ENCODE data around the gene NAP1L5.

NAP1L5 gene

DNA sequence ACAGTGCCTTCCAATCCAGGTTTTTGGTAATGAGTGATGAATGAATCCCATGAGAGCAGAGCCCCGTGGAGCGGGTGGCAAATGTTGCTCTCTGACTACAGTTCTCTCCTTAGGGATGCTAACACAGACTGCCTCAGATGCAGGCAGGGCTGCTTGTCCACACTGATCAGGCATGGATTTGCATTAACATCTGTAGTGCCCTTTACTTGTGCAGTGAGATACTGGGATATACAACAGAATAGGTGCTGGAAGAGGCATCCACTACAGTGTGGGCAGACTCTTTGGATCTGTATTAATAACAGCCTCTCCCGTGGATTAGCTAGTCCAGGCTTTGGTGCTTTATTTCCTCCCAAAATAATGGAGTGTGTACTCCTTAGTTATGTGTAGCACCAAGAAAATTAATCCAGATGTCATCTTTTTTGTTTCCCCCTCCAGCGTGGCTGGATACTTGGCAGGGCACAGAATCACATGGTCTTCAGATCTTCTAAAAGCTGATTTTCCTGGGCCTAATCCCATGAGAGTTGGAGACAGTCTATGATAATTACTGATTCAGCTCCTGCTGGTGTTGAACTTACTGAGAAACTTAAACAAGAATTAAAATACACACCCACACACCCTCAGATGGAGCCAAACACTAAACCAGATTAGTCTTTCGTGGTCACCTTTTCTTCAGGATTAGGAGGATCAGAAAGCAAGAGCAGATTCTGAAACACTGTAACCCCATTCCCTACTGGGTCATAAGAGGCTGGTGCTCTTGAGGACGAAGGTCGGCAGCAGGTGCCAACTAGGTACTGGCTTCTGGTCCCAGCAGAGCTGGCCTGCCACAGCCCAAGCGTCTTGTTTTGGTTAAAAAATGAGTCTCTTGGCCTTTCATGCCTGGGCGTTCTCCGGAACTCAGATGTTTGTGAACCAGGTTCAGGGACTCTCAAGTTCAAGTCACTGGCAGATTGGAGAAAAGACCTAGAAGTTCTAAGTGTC lies 23.1 kb upstream of the NAP1L5 start:
- DNase-seq: no peak

GRCh38 chr4:88719381-88719780 lies 21.8 kb upstream of the NAP1L5 start:
- no peak for DNase-seq

DNA sequence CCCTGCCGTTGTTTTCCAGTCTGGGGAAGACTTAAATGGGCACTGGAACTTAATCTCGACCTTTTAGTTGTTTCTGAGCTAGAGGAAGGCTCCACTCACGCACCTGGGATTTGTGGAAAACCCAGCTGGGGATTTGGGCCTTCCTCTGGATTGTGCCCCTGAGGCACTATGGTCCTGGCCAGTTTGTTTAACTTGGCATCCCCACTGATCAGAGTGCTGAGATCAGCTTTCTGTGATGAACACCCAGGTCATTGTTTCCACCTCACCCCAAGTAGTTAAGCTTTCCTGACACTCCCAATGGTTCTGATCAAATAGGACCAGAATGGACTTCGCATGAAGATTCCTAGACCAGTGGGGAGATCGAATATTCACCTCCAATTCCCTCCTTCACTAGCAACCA lies 20.5 kb upstream of the NAP1L5 start:
- DNase-seq: no peak

DNA sequence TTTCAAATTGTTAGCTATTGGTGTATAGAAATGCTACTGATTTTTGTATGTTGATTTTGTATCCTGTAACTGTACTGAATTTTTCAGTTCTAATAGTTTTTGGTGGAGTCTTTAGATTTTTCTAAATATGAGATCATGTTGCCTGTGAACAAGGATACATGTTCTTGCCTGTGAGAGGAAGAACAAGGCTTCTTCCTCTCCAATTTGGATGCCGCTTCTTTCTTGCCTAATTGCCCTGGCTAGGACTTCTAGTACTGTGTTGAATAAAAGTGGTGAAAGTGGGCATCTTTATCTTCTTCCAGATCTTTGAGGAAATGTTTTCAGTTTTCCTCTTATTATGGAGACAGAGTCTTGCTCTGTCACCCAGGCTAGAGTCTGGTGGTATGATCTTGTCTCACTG lies 16.2 kb upstream of the NAP1L5 start:
- DNase-seq: no peak

GRCh38 chr4:88709989-88710388 lies 12.4 kb upstream of the NAP1L5 start:
- DNase-seq: no peak

DNA sequence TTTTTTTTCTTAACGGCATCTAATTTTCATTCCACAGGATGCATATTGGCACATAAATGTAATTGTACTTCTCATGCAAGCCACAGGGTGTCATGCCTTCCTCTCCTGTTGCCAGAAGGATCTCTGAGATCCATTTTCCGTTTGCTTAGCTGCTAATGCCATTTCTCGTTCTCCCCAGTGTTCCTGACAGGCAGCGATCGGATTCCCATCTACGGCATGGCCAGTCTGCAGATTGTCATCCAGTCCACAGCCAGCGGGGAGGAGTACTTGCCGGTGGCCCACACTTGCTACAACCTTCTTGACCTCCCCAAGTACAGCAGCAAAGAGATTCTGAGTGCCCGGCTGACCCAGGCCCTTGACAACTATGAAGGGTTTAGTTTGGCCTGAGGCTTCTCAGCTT lies 8.9 kb upstream of the NAP1L5 start:
- DNase-seq: no peak

DNA sequence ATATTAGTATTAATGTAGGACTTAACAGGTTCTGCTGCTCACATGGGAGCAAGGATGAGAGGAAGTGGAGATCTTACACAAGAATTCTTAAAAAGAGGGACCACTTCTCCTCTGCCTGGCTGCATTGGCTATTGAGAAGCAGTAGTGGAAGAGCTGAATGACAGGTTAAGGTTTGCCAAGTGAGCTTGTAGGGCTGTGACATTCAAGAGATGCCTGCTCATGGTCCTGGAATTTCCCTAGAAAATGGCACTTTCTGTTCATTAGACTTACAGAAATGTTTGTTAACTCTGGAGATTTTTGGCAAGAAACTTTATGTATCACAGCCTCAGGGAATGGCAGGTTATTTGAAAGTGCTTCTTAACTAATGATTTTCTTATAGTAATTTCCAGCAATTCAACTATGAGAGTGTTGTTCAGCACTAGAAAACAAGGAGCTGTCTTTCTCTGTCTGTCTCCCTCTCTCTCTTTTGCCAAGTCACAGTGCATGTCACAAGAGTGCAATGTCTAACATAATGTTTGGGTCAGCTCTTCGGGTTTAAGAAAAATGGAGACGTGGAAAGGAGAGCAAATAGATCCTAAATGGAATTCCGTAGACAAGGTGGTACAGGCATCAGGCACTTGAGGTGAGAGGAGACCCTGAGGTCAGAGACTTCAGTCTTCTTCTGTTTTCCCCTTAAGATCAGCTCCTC lies 8.3 kb upstream of the NAP1L5 start:
- DNase-seq: no peak

GRCh38 chr4:88705223-88705622 lies 7.6 kb upstream of the NAP1L5 start:
- DNase-seq: no peak

GRCh38 chr4:88702782-88703181 lies 5.2 kb upstream of the NAP1L5 start:
- no peak for DNase-seq

DNA sequence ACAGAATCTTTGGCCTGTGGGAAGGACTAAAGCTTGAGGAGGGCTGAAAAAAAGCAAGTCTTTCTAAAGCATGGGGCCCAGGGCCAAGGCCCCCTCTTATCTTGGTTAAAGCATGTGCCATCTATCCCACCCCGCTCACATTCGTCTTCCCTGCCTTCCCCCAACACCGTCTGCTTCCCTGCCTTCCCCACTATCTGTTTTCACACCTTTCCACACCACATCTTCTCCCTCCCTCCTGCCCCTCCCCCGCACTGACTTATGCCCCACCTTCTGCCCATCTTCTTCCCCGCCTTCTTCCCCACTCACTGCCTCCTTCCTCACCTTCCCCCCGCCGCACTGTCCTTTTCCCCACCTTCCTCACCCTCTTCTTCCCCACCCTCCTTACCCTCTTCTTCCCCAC lies 890 bp upstream of the NAP1L5 start:
- DNase-seq: no peak

GRCh38 chr4:88697141-88697540 lies 488 bp downstream of the NAP1L5 start:
- peak; percentile 1 for DNase-seq

DNA sequence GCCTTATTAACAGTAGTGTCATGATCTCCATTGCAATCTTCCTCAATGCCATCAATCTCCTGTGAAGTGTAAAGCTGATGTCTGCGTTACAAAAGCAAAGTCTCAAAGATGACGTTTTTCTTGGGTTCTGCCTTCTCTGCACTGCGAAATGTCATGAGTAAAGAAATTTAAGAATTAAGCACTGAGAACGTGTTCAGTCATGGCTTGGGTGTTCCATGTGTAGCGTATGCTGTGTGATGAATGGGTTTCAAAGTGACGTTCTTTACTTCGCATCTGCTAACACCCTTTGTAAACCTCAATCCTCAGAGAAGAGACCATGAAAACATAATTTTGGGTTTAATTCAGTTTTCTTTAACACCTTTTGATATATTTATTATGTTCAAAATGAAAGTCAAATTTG lies 999 bp downstream of the NAP1L5 start:
- no peak for DNase-seq

- no peak for DNase-seq
These were observed 3.8 kb downstream of the NAP1L5 start for GRCh38 chr4:88693792-88694191.

GRCh38 chr4:88690355-88690754 lies 7.3 kb downstream of the NAP1L5 start:
- DNase-seq: no peak

- DNase-seq: no peak
These were observed 16.4 kb downstream of the NAP1L5 start for GRCh38 chr4:88681209-88681608.

GRCh38 chr4:88675543-88675942 lies 22.1 kb downstream of the NAP1L5 start:
- DNase-seq: no peak

GRCh38 chr4:88674979-88675378 lies 22.6 kb downstream of the NAP1L5 start:
- DNase-seq: no peak

DNA sequence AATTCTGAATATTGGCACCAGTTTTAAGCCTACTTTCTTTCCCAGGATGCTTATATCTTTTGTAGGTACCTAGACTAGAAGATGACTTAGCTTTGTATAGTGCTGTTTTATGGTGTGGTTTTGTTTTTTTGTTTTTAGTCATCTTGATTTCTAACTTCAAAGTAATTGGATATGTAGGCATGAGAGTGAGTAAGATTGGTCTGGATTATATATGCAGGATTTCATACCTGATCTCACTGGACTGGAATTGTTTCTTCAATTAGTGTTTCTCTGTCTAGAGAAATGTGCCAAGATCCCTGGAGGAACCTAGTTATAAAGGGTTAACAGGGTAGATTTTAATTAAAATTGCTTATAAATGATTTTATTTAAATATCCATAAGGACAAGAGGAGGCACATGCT lies 23.1 kb downstream of the NAP1L5 start:
- DNase-seq: no peak

DNA sequence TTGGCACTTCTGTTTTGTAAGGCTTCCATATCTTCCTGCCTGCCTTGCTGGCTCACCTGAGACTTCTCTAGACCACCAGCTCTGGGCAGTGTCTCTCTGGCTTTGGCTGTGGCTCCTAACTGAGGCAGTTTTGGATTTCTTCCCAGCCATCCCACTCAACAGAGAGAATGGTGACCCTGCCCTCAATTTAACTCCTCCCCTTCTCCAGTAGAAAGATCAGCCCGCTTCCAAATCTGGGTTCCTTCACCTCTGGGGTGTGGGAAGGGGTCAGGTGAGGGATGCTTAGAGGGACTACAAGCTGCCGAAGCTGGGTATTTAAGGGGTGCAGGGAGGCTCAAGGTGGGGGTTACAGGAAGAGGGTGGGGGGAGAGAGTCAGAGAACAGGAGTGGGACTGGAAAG lies 23.7 kb downstream of the NAP1L5 start:
- no peak for DNase-seq

- peak; percentile 26 for DNase-seq
These were observed 24.6 kb downstream of the NAP1L5 start for GRCh38 chr4:88672987-88673386.

DNA sequence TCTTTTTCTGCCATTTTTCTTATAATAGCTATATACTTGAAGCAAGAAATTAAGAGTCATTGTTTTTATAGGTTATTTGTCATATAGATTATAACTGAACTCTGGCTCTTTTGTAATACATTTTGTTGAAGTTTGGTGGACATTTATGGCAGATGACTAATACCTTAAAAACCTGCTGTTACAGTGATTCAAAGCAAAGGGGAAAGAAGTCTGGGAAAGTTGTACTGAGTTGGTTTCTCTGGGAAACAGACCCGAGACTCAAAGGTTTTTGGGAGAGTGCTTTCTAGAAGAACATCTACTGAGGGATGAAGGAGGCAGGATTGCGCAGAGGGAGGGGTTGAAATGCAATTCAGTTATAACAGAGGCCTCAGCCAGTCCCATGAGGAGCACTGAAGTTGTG lies 35.9 kb downstream of the NAP1L5 start:
- DNase-seq: no peak

DNA sequence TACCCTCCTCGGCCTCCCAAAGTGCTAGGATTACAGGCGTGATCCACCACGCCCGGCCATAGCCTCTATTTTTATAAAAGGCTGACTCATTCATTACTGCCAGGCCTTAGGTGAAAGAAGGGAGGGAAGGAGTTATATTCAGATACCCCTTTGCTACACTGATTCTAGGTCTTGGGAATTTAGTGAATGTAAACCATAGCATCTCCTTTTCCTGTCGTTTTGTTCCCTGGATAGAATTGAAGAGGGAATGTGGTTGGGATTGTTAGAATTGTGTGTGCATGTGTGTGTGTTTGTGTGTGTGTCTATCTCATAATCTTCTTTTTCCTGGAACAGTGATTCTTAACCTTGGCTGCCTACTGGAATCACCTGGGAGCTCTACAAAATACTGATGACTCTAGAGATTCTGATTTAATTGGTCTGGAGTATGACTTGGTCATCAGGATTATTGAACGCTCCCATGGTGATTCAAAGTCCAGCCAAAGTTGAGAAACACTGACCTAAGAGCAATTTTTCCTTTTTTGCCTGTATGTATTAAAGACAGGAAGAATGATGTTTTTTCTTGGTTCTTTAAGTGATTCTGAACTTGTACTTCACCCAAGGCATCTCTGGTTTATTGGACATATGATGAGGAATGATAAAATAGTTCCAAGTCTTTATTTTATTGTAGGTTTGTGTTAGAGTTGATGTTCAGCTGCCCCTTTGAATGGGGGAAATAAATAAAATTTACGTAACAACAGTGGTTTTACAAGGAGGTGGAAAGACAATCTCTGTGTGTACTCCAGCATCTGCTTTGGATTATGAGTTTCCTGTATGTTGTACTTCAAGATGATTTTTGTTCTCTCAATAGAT lies 37.0 kb downstream of the NAP1L5 start:
- DNase-seq: no peak

DNA sequence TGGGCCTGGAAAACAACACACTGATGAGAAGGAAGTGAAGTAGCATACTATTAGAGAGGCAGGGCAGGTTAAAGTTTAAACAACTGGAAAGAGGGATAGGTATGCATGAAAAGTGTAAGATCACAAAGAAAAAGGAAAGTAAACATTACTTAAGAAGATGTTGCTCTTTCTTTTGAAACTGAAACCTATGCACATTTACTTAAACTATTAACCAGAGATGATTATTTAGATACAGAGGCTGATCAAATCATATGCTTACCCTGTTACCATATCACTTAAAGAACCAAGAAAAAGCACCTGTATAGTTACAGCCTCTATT lies 37.8 kb downstream of the NAP1L5 start:
- DNase-seq: no peak

All from CD4-positive, alpha-beta T cell treated with Interleukin-4 for 4 hours (primary cell).